ENCODE data around the gene CHMP6. TPM values are rescaled to one million over a fixed set of nuclear protein-coding genes. Genes with fewer than 3 reads are reported as not detected.

Gene CHMP6
- total RNA-seq, 2 experiments from 2014 or later: 15.9 to 19.4 TPM

- H3K9me3 Mint-ChIP-seq (ENCODE audit: low read depth): no peaks in the 10 kb centered on the region
- H3K4me3 Mint-ChIP-seq: no peak overlapping the region
- no peak overlapping the region for H3K27ac Mint-ChIP-seq
- DNase-seq (no peak), ATAC-seq (no peak)
- POLR2A ChIA-PET: no interaction called here
- peaks cover 16% of the 10 kb centered on the region for H3K27me3 Mint-ChIP-seq
- intact Hi-C loops (cut with DNase I, micrococcal nuclease): no loop called here
- H3K4me1 Mint-ChIP-seq: peaks cover 8% of the 10 kb centered on the region
- H3K36me3 Mint-ChIP-seq (ENCODE audit: low read depth): peaks cover 16% of the 10 kb centered on the region
- CTCF ChIA-PET: no interaction called here
Observed at GRCh38 chr17:80999536-81000333, 8.1 kb downstream of the CHMP6 start.

- no peak overlapping the region for H3K27ac Mint-ChIP-seq
- H3K27me3 Mint-ChIP-seq: peaks cover 18% of the 10 kb centered on the region
- no peaks in the 10 kb centered on the region for H3K9me3 Mint-ChIP-seq (ENCODE audit: low read depth)
- peaks cover 16% of the 10 kb centered on the region for H3K36me3 Mint-ChIP-seq (ENCODE audit: low read depth)
- peak; percentile 6 for DNase-seq
- H3K4me3 Mint-ChIP-seq: no peak overlapping the region
- ATAC-seq: no peak
- peaks cover 10% of the 10 kb centered on the region for H3K4me1 Mint-ChIP-seq
- POLR2A ChIA-PET: no interaction called here
- intact Hi-C loops (cut with DNase I, micrococcal nuclease): no loop called here
- CTCF ChIA-PET: no interaction called here
Observed at GRCh38 chr17:81000334-81000630, 8.6 kb downstream of the CHMP6 start.

GRCh38 chr17:81000631-81001357, 9.2 kb downstream of the CHMP6 start:
- ATAC-seq: no peak
- intact Hi-C loops (cut with DNase I, micrococcal nuclease): no loop called here
- DNase-seq: peak; percentile 4
- peaks cover 13% of the 10 kb centered on the region for H3K36me3 Mint-ChIP-seq (ENCODE audit: low read depth)
- CTCF ChIA-PET: no interaction called here
- no peak overlapping the region for H3K4me3 Mint-ChIP-seq
- H3K27ac Mint-ChIP-seq: no peak overlapping the region
- H3K4me1 Mint-ChIP-seq: peaks cover 10% of the 10 kb centered on the region
- POLR2A ChIA-PET: no interaction called here
- peaks cover 18% of the 10 kb centered on the region for H3K27me3 Mint-ChIP-seq
- no peaks in the 10 kb centered on the region for H3K9me3 Mint-ChIP-seq (ENCODE audit: low read depth)

- Mint-ChIP-seq H3K27ac (no peak overlapping the region), H3K36me3 (ENCODE audit: low read depth) (peaks cover 6% of the 10 kb centered on the region), H3K4me1 (peaks cover 10% of the 10 kb centered on the region), H3K9me3 (ENCODE audit: low read depth) (no peaks in the 10 kb centered on the region), H3K4me3 (no peak overlapping the region), H3K27me3 (peaks cover 27% of the 10 kb centered on the region)
- intact Hi-C loops (cut with DNase I, micrococcal nuclease): no loop called here
- DNase-seq: peak; percentile 4
- POLR2A ChIA-PET: no interaction called here
- ATAC-seq: no peak
- CTCF ChIA-PET: interaction anchor here (0.7 kb wide), 1 partner anchor 412 kb away, joined by 3 read pairs; no protein-coding TSS in a partner anchor
Observed at GRCh38 chr17:81002013-81002384, 10.4 kb downstream of the CHMP6 start.

GRCh38 chr17:81002409-81003361, 11.0 kb downstream of the CHMP6 start:
- peak; percentile 22 for DNase-seq
- Mint-ChIP-seq H3K4me1 (peaks cover 10% of the 10 kb centered on the region), H3K27ac (no peak overlapping the region), H3K4me3 (no peak overlapping the region), H3K27me3 (peaks cover 29% of the 10 kb centered on the region), H3K36me3 (ENCODE audit: low read depth) (peaks cover 6% of the 10 kb centered on the region), H3K9me3 (ENCODE audit: low read depth) (no peaks in the 10 kb centered on the region)
- intact Hi-C loops (cut with DNase I, micrococcal nuclease): no loop called here
- ChIA-PET POLR2A (no interaction called here), CTCF (interaction anchor here (0.6 kb wide), 1 partner anchor 40 kb away, joined by 4 read pairs; no protein-coding TSS in a partner anchor)
- ATAC-seq: no peak

GRCh38 chr17:81003711-81004475, 12.3 kb downstream of the CHMP6 start:
- POLR2A ChIA-PET: interaction anchor here (0.7 kb wide), 1 partner anchor 605 kb away, joined by 3 read pairs; no protein-coding TSS in a partner anchor
- intact Hi-C loops (cut with DNase I, micrococcal nuclease): no loop called here
- peak; percentile 30 for DNase-seq
- Mint-ChIP-seq H3K4me3 (no peak overlapping the region), H3K4me1 (peaks cover 10% of the 10 kb centered on the region), H3K27ac (no peak overlapping the region), H3K36me3 (ENCODE audit: low read depth) (peaks cover 4% of the 10 kb centered on the region), H3K27me3 (peaks cover 29% of the 10 kb centered on the region), H3K9me3 (ENCODE audit: low read depth) (no peaks in the 10 kb centered on the region)
- CTCF ChIA-PET: interaction anchor here (0.7 to 1.4 kb wide), 5 partner anchors 12 to 1163 kb away, joined by 3 read pairs; partner anchors contain the start of gene CHMP6
- no peak for ATAC-seq

- ChIA-PET POLR2A (no interaction called here), CTCF (interaction anchor here (0.9 to 1.2 kb wide), 4 partner anchors 9 to 580 kb away, joined by 3 to 4 read pairs (median 3); no protein-coding TSS in a partner anchor)
- peaks cover 29% of the 10 kb centered on the region for H3K27me3 Mint-ChIP-seq
- no peak for ATAC-seq
- intact Hi-C loops (cut with DNase I, micrococcal nuclease): no loop called here
- H3K9me3 Mint-ChIP-seq (ENCODE audit: low read depth): peaks cover 5% of the 10 kb centered on the region
- DNase-seq: no peak
- H3K4me1 Mint-ChIP-seq: peaks cover 10% of the 10 kb centered on the region
- H3K4me3 Mint-ChIP-seq: no peak overlapping the region
- H3K36me3 Mint-ChIP-seq (ENCODE audit: low read depth): peaks cover 4% of the 10 kb centered on the region
- H3K27ac Mint-ChIP-seq: no peak overlapping the region
Observed at GRCh38 chr17:81006891-81007290, 15.2 kb downstream of the CHMP6 start.

- peaks cover 5% of the 10 kb centered on the region for H3K9me3 Mint-ChIP-seq (ENCODE audit: low read depth)
- ChIA-PET POLR2A (no interaction called here), CTCF (no interaction called here)
- no peak for DNase-seq
- no peak overlapping the region for H3K4me3 Mint-ChIP-seq
- H3K27me3 Mint-ChIP-seq: peaks cover 22% of the 10 kb centered on the region
- no peak overlapping the region for H3K27ac Mint-ChIP-seq
- intact Hi-C loops (cut with DNase I, micrococcal nuclease): no loop called here
- peaks cover 4% of the 10 kb centered on the region for H3K36me3 Mint-ChIP-seq (ENCODE audit: low read depth)
- ATAC-seq: no peak
- H3K4me1 Mint-ChIP-seq: peaks cover 10% of the 10 kb centered on the region
Observed at GRCh38 chr17:81008140-81008539, 16.5 kb downstream of the CHMP6 start.

- Mint-ChIP-seq H3K4me1 (peaks cover 6% of the 10 kb centered on the region), H3K4me3 (no peak overlapping the region), H3K27me3 (peaks cover 17% of the 10 kb centered on the region), H3K27ac (no peak overlapping the region), H3K9me3 (ENCODE audit: low read depth) (peaks cover 5% of the 10 kb centered on the region), H3K36me3 (ENCODE audit: low read depth) (peaks cover 4% of the 10 kb centered on the region)
- DNase-seq: no peak
- no peak for ATAC-seq
- CTCF ChIA-PET: interaction anchor here (0.6 to 2.9 kb wide), 3 partner anchors 9 to 14 kb away, joined by 3 to 18 read pairs (median 3); no protein-coding TSS in a partner anchor
- POLR2A ChIA-PET: no interaction called here
- intact Hi-C loops (cut with DNase I, micrococcal nuclease): no loop called here
Observed at GRCh38 chr17:81009136-81009535, 17.5 kb downstream of the CHMP6 start.

GRCh38 chr17:81010935-81011334, 19.3 kb downstream of the CHMP6 start:
- ATAC-seq (no peak), DNase-seq (no peak)
- POLR2A ChIA-PET: no interaction called here
- intact Hi-C loops (cut with DNase I, micrococcal nuclease): no loop called here
- Mint-ChIP-seq H3K27me3 (peaks cover 11% of the 10 kb centered on the region), H3K9me3 (ENCODE audit: low read depth) (peaks cover 5% of the 10 kb centered on the region), H3K36me3 (ENCODE audit: low read depth) (peaks cover 4% of the 10 kb centered on the region), H3K27ac (no peak overlapping the region), H3K4me1 (no peaks in the 10 kb centered on the region), H3K4me3 (no peak overlapping the region)
- CTCF ChIA-PET: interaction anchor here (2.9 kb wide), 1 partner anchor 13 kb away, joined by 18 read pairs; no protein-coding TSS in a partner anchor
